ENCODE results near the gene NGB. TPM values are rescaled to one million over a fixed set of nuclear protein-coding genes. Genes with fewer than 3 reads are reported as not detected.
"Not testable (repeated sequence)": the region's sequence is repeated elsewhere in the genome, so short reads cannot be mapped to it uniquely, and the experiment has no call there.

The NGB gene
- total RNA-seq, 1 donor, result not detected

GRCh38 chr14:77281852-77282410 is 10.9 kb upstream of the NGB start:
- TF ChIP-seq CTCF (IDR thresholded peaks at IDR 0.05; ENCODE audit: insufficient read depth, low read depth, low read length), result no peak
- no peak overlapping the region for H3K4me3 ChIP-seq (ENCODE audit: low read depth, low read length)
- DNase-seq (ENCODE audit: low read depth), result no peak

DNA sequence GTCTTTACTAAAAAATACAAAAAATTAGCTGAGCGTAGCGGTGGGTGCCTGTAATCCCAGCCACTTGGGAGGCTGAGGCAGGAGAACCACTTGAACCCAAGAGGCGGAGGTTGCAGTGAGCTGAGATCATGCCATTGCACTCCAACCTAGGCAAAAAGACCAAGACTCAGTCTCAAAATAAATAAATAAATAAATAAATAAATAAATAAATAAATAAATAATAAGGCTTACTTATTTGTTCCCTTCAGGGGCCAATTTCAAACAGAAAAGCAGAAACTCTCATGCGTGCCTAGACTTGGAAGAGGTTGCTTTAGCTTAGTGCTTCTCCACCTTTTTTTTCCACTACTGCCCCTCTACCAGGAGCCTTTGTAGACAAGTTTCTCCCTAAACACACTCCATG is 9.9 kb upstream of the NGB start:
- H3K4me3 ChIP-seq (ENCODE audit: low read depth, low read length); DNase-seq (ENCODE audit: low read depth): not testable (repeated sequence)

DNA sequence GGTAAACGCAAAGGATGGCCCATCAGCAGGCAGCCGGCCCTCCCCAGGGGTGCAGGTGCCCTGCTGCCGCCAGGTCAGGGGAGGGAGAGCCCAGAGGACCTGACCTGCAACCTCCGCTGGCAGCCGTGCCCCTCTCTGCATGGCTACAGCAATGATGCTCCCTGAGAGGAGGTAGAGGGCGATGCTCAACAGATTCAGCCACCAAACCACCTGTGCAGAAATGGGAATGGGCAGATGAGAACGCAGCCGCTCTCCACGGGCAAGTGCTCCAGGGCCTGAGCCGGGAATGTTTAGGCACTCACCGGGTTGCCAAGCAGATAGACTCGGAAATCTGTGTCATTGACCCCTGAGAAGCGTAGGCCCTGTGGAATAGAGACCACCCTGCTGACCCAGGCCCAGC is 8.7 kb upstream of the NGB start:
- no peak overlapping the region for H3K4me3 ChIP-seq (ENCODE audit: low read depth, low read length)
- DNase-seq (ENCODE audit: low read depth), result no peak
- TF ChIP-seq CTCF (IDR thresholded peaks at IDR 0.05; ENCODE audit: insufficient read depth, low read depth, low read length), result no peak

DNA sequence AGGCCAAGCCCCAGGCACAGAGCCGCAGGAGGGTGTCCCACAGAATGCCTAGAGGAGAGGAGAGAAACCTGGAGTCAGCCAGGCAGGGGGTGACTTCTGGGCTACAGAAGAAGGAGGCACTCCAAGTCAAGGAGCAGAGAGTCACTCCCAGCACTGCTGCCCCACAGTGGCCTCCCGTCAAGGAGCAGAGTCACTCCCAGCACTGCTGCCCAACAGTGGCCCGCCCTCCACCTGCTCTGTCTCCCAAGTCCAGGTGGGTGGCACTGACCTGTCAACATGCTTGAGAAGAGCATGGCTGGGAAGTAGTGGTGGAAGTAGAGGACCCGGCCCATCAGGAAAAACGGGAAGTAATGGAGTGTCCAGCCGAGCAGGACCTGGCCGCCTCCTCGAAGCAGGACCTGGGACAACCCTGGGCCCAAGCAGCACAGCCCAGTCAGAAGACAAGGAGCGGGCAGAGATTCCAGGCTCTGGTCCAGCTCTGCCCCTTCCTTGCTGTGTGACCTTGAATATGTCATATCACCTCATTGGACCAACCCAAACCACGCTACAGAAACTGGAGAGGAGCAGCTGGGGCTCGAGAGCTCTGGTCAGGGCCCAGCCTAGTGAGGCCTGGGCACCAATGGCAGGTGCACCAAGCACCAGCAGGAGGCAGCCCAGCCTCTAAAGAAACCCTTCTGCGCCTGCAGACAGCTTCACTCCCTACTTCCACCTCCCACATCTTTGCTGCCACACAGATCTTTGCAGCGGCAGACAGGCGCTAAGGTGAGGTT is 7.6 kb upstream of the NGB start:
- no peak overlapping the region for H3K4me3 ChIP-seq (ENCODE audit: low read depth, low read length)
- no peak for TF ChIP-seq CTCF (IDR thresholded peaks at IDR 0.05; ENCODE audit: insufficient read depth, low read depth, low read length)
- no peak for DNase-seq (ENCODE audit: low read depth)

GRCh38 chr14:77276959-77277358 is 6.0 kb upstream of the NGB start:
- no peak for DNase-seq (ENCODE audit: low read depth)
- no peak overlapping the region for H3K4me3 ChIP-seq (ENCODE audit: low read depth, low read length)
- no peak for TF ChIP-seq CTCF (IDR thresholded peaks at IDR 0.05; ENCODE audit: insufficient read depth, low read depth, low read length)

- no peak for DNase-seq (ENCODE audit: low read depth)
- no peak for TF ChIP-seq CTCF (IDR thresholded peaks at IDR 0.05; ENCODE audit: insufficient read depth, low read depth, low read length)
- H3K4me3 ChIP-seq (ENCODE audit: low read depth, low read length), result no peak overlapping the region
These were observed 5.4 kb upstream of the NGB start for GRCh38 chr14:77276295-77276935.

DNA sequence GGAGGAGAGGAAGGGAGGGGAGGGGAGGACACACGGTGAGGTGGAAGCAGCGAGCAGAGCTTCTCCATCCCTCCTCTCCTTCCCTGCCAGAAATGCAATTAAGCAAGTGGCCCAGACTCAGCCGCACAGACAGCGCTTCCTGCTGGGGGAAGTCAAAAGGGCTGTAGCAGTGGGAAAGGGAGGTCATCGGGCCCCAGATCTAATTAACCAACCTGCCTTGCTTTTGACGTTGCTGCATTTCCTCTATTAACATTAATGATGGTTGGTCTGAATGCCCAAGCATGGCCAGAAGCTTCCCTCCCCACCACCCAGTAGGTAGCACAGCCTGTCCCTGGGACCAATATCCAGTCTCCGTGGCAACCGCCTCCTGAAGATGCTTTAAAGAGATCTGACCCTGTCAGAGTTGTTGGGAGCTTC is 4.6 kb upstream of the NGB start:
- no peak overlapping the region for H3K4me3 ChIP-seq (ENCODE audit: low read depth, low read length)
- DNase-seq (ENCODE audit: low read depth), result no peak
- no peak for TF ChIP-seq CTCF (IDR thresholded peaks at IDR 0.05; ENCODE audit: insufficient read depth, low read depth, low read length)
